K562 (cell line): ENCODE measurements around the gene ENO2. TPM values are rescaled to one million over a fixed set of nuclear protein-coding genes. Genes with fewer than 3 reads are reported as not detected.
"Not testable (repeated sequence)": the region's sequence is repeated elsewhere in the genome, so short reads cannot be mapped to it uniquely, and the experiment has no call there.

Experiments used
- ATAC-seq: fragments of 200-7000 bp; cut with Tn5 transposase; 3 replicates; pipeline ENCODE4 v1.9.1; 2020; ENCODE audit warnings: moderate library complexity
- BruUV-seq: library from RNA; stranded (reverse); fragments of 400-500 nt; replicated peaks from 2 replicates; lab custom pipeline; 2021; lab: Mats Ljungman, UMichigan
- CTCF ChIA-PET: fragments of 300-600 bp; formaldehyde crosslinking; extraction: SDS; loops from one replicate; lab custom pipeline; 2021; ENCODE audit warnings: low intra/inter-chr PET ratio; lab: Yijun Ruan, JAX
- POLR2A ChIA-PET: fragments of 300-600, 350-650 bp; sonication (Branson Sonifier 250); formaldehyde crosslinking; extraction: SDS; loops from one replicate; lab custom pipeline; 2021; ENCODE audit warnings: antibody characterized with exemption, inconsistent platforms; lab: Yijun Ruan, JAX
- DNase-seq, 4 experiments: peaks; one replicate each; pipeline versions ENCODE4 v3.0.0 to v3.0.0-alpha.2; 2011 to 2018; ENCODE audit warnings: low spot score in 3 of 4, mixed read lengths in 3 of 4; ENCODE audit errors: extremely low read depth in 1 of 4
- FAIRE-seq: peaks from 2 replicates; lab custom pipeline; 2011; peaks lifted over from hg19 to GRCh38; lab: Jason Lieb, UNC
- H2AFZ ChIP-seq: 2 replicates; pipeline ENCODE4 v1.6.0; 2011; ENCODE audit warnings: low read depth, low read length, control low read depth, inconsistent platforms
- H3K27ac ChIP-seq: fragments of 200-600 bp; 3 replicates; pipeline ENCODE4 v1.8.0; 2011; ENCODE audit warnings: low read depth, mild to moderate bottlenecking, control low read depth, inconsistent platforms, low read length, moderate library complexity, mixed read lengths; ENCODE audit errors: extremely low read depth
- H3K27me3 ChIP-seq, 2 experiments: fragments of 300-600 bp in 1 of 2; 2 replicates in 1 of 2; 3 replicates in 1 of 2; pipeline versions ENCODE4 v1.6.0 to v1.8.0; 2011; ENCODE audit warnings: inconsistent platforms in 2 of 2, low read length in 2 of 2, mild to moderate bottlenecking in 1 of 2, mixed read lengths in 1 of 2, moderate library complexity in 1 of 2; ENCODE audit not compliant: control insufficient read depth in 2 of 2, insufficient read depth in 2 of 2
- H3K36me3 ChIP-seq: fragments of 300-600 bp; 3 replicates; pipeline ENCODE4 v1.8.0; 2011; ENCODE audit warnings: mild to moderate bottlenecking, low read length, inconsistent platforms; ENCODE audit not compliant: control insufficient read depth, insufficient read depth
- H3K4me1 ChIP-seq, 2 experiments: fragments of 200-600 bp in 1 of 2; replicated peaks in 1 of 2; 2 replicates in 1 of 2; 3 replicates in 1 of 2; pipeline versions ENCODE4 v1.5.1 to v1.8.0; 2011; ENCODE audit warnings: inconsistent platforms in 2 of 2, low read length in 2 of 2, mild to moderate bottlenecking in 1 of 2, mixed read lengths in 1 of 2, moderate library complexity in 1 of 2; ENCODE audit not compliant: control insufficient read depth in 2 of 2, insufficient read depth in 2 of 2
- H3K4me2 ChIP-seq: 2 replicates; pipeline ENCODE4 v1.6.1; 2011; ENCODE audit warnings: low read length, control low read depth, inconsistent platforms, mixed read lengths; ENCODE audit not compliant: insufficient read depth
- H3K4me3 ChIP-seq: fragments of 200-600 bp; sonication (generic), shearing (Covaris generic); 2 replicates; pipeline ENCODE4 v1.5.1; 2016; ENCODE audit warnings: control low read depth, inconsistent platforms
- H3K79me2 ChIP-seq: fragments of 200-600 bp; 3 replicates; pipeline ENCODE4 v1.8.0; 2011; ENCODE audit warnings: low read length, inconsistent platforms; ENCODE audit not compliant: control insufficient read depth, insufficient read depth
- H3K9ac ChIP-seq, 2 experiments: 2 replicates each; pipeline versions ENCODE4 v1.6.0 to v1.6.1; 2011; ENCODE audit warnings: low read depth in 2 of 2, low read length in 2 of 2, control low read depth in 1 of 2, inconsistent platforms in 1 of 2, mild to moderate bottlenecking in 1 of 2, mixed read lengths in 1 of 2; ENCODE audit not compliant: insufficient read depth in 1 of 2
- H3K9me1 ChIP-seq: one replicate; pipeline ENCODE4 v1.6.0; 2011; ENCODE audit warnings: inconsistent platforms, mild to moderate bottlenecking, low read length, moderate library complexity; ENCODE audit not compliant: control insufficient read depth, insufficient read depth
- H3K9me3 ChIP-seq: replicated peaks from 2 replicates; pipeline ENCODE4 v1.5.1; 2011; ENCODE audit warnings: low read depth, low read length, inconsistent platforms; ENCODE audit not compliant: control insufficient read depth, insufficient read depth
- H4K20me1 ChIP-seq: replicated peaks from 2 replicates; pipeline ENCODE4 v1.6.1; 2011; ENCODE audit warnings: low read length, inconsistent platforms, mixed read lengths; ENCODE audit not compliant: control insufficient read depth, insufficient read depth
- ARHGAP35 ChIP-seq: fragments of 450-650 bp; IDR thresholded peaks from 2 replicates; pipeline ENCODE4 v1.6.1; 2018; ENCODE audit not compliant: partially characterized antibody
- C11orf30 ChIP-seq: fragments of 450-650 bp; IDR thresholded peaks from 2 replicates; pipeline ENCODE4 v1.6.1; 2016; ENCODE audit warnings: low read depth, mild to moderate bottlenecking
- CCAR2 ChIP-seq: fragments of 200-400 bp; formaldehyde crosslinking; IDR thresholded peaks from 2 replicates; pipeline ENCODE4 v1.6.1; 2017; ENCODE audit warnings: mild to moderate bottlenecking, low read depth, low read length
- CHD1 ChIP-seq: fragments of 200-600 bp; sonication (generic); IDR thresholded peaks from one replicate; pipeline ENCODE4 v1.6.1; 2012; ENCODE audit warnings: mild to moderate bottlenecking, moderate library complexity, low read length, inconsistent platforms
- JUNB ChIP-seq: fragments of 450-650 bp; formaldehyde crosslinking; conservative IDR thresholded peaks from 2 replicates; pipeline ENCODE4 v1.4.0; 2020; ENCODE audit warnings: mild to moderate bottlenecking
- RBM39 ChIP-seq: fragments of 200-400 bp; formaldehyde crosslinking; optimal IDR thresholded peaks from 2 replicates; pipeline ENCODE3; 2018; ENCODE audit warnings: low read depth, low read length
- RUNX1 ChIP-seq: sonication (generic); IDR thresholded peaks from 2 replicates; pipeline ENCODE4 v1.6.1; 2016; ENCODE audit warnings: antibody characterized with exemption, low read depth
- SUPT5H ChIP-seq: fragments of 450-650 bp; IDR thresholded peaks from 2 replicates; pipeline ENCODE4 v1.6.1; 2016
- TAL1 ChIP-seq: fragments of 450-650 bp; IDR thresholded peaks from 2 replicates; pipeline ENCODE4 v1.6.1; 2016; ENCODE audit warnings: mild to moderate bottlenecking
- ZFP36 ChIP-seq: fragments of 150-350 bp; IDR thresholded peaks from 2 replicates; pipeline ENCODE4 v1.6.1; 2018; ENCODE audit warnings: low read length, low read depth; ENCODE audit not compliant: partially characterized antibody
- ZKSCAN8 ChIP-seq: fragments of 200-800 bp; sonication (Bioruptor generic); IDR thresholded peaks from 2 replicates; pipeline ENCODE4 v1.6.1; 2016; ENCODE audit warnings: missing genetic modification characterization, missing compliant biosample characterization
- WGBS: fragments of 100-300 bp; shearing (Covaris generic); methylation state at CpG from one replicate; pipeline ENCODE4 v1.1.6; 2016; ENCODE audit warnings: low coverage, mixed read lengths; ENCODE audit not compliant: insufficient coverage; ENCODE audit errors: missing lambda C conversion rate; 5-methylcytosine and 5-hydroxymethylcytosine counted together
- in situ Hi-C: fragments of 300-500 bp; cut with MboI; formaldehyde crosslinking; loops from 4 replicates; pipeline ENCODE4 v1.15.0; 2018; ENCODE audit warnings: inconsistent platforms, mixed read lengths
- intact Hi-C: fragments of 100-400 bp; cut with micrococcal nuclease; formaldehyde crosslinking; loops from 2 replicates; pipeline ENCODE4 v1.14.2; 2022
- polyA plus RNA-seq, 8 experiments: library from polyadenylated mRNA; depleted of rRNA in 4 of 8; stranded (reverse) in 5 of 8; unstranded in 3 of 8; fragments of >200 nt; fragmentation: Nextera tagmentation in 2 of 8; fragmentation: Illumina TruSeq in 1 of 8; extraction: Ambion mirVana in 2 of 8; extraction: Trizol in 1 of 8; gene quantifications; 2 replicates each; pipeline versions ENCODE4 v1.2.1 to v1.2.3, GENCODE V29; 2011 to 2014; ENCODE audit warnings: inconsistent platforms in 1 of 8, missing spikeins in 1 of 8
- total RNA-seq, 7 experiments: library from RNA; depleted of rRNA in 6 of 7; stranded (reverse); fragments of >200 nt in 6 of 7; fragmentation: Illumina TruSeq in 2 of 7; extraction: Trizol in 2 of 7; gene quantifications; 2 replicates each; pipeline versions ENCODE4 v1.2.1 to v1.2.3, GENCODE V29; 2011 to 2021; ENCODE audit warnings: low replicate concordance in 1 of 7

Gene ENO2
- total and polyA plus RNA-seq, 9 of the 15 experiments (the other 6 are each of a cell fraction or from before 2014, with no cell fraction given): 10.9 to 43.3 (median 21.0) TPM

GRCh38 chr12:6879824-6880223, 34.6 kb upstream of the ENO2 start:
- H4K20me1 ChIP-seq, FAIRE-seq, H3K4me2 ChIP-seq, H3K9me1 ChIP-seq, H3K4me3 ChIP-seq, H3K4me1 ChIP-seq, DNase-seq, H3K9me3 ChIP-seq, ATAC-seq, BruUV-seq, H3K27ac ChIP-seq, H2AFZ ChIP-seq, H3K79me2 ChIP-seq, H3K9ac ChIP-seq, intact Hi-C loops, CTCF ChIA-PET, H3K27me3 ChIP-seq, in situ Hi-C loops: not testable (repeated sequence)
- H3K36me3 ChIP-seq: peaks cover 19% of the 10 kb centered on the region; the same call in 2 of the 3 replicates
- POLR2A ChIA-PET: interaction anchor here (0.7 to 2.2 kb wide), 5 partner anchors 9 to 45 kb away, joined by 3 to 8 read pairs (median 3); no protein-coding TSS in a partner anchor
- 82% methylated on average over 5 of the region's 11 CpGs for WGBS

- WGBS: 94% methylated on average over 5 of the region's 5 CpGs
- no peak overlapping the region for H3K27ac ChIP-seq
- peaks cover 14% of the 10 kb centered on the region; the same call in 1 of the 3 replicates for H3K36me3 ChIP-seq
- no peak overlapping the region for H2AFZ ChIP-seq
- H3K27me3 ChIP-seq: no peaks in the 10 kb centered on the region
- intact Hi-C loops: no loop called here
- no peak overlapping the region for H3K4me2 ChIP-seq
- ATAC-seq: no peak
- no peak for FAIRE-seq
- CTCF ChIA-PET: no interaction called here
- H3K4me3 ChIP-seq: no peak overlapping the region
- in situ Hi-C loops: no loop called here
- no peaks in the 10 kb centered on the region for H3K9me3 ChIP-seq
- H3K9me1 ChIP-seq: no peaks in the 10 kb centered on the region
- no peak overlapping the region for H3K9ac ChIP-seq
- no peak for DNase-seq
- H3K79me2 ChIP-seq: no peaks in the 10 kb centered on the region
- peaks cover 3 to 9% of the 10 kb centered on the region in 2 experiments; a peak in 2 of 5 replicates for H3K4me1 ChIP-seq
- TF ChIP-seq ZFP36 (no peak), ARHGAP35 (no peak), JUNB (CRISPR knock-in tag) (no peak), SUPT5H (no peak), RUNX1 (no peak), CCAR2 (no peak), RBM39 (no peak), TAL1 (no peak), C11orf30 (no peak), CHD1 (no peak), ZKSCAN8 (CRISPR knock-in tag) (no peak)
- BruUV-seq: no TSS peak
- POLR2A ChIA-PET: interaction anchor here (1.0 to 2.0 kb wide), 3 partner anchors 8 to 16 kb away, joined by 3 to 5 read pairs (median 4); partner anchors contain the start of genes SPSB2 and TPI1
- no peaks in the 10 kb centered on the region for H4K20me1 ChIP-seq
Measured at GRCh38 chr12:6883252-6883651, 31.1 kb upstream of the ENO2 start.
